Measurements from ENCODE around the gene SAAL1.

SAAL1 gene

DNA sequence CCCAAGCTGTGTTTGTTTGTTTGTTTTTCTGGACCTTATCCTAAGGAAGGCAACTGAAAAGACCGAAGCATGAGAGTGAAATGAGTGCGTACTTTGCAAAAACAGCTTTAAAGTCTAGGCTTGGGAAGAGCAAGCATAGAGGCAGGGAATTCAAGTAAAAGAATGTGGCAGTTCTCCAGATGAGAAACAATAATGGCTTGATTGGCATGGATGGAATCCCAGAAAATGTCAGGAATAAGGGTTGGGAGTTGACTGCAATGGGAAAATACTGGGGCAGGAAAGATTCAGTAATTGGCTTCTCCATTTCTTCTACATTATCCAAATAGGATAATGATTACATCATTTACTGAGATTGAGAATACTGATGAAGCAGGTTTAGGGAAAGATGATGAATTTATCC is 17.5 kb downstream of the SAAL1 start:
- no peak overlapping the region for H3K4me2 ChIP-seq (ENCODE audit: low read depth, low read length, poor library complexity, severe bottlenecking)
- H3K4me3 ChIP-seq (ENCODE audit: insufficient read depth, low read length, poor library complexity, severe bottlenecking) = no peak overlapping the region
- H2AFZ ChIP-seq (ENCODE audit: low read depth, low read length, severe bottlenecking) = no peak overlapping the region
- no peak overlapping the region for H3K9ac ChIP-seq (ENCODE audit: low read length)
- H3K9me2 ChIP-seq (replicated peaks; ENCODE audit: insufficient read depth, low read length) = no peaks in the 10 kb centered on the region
- no peak overlapping the region for H3K27ac ChIP-seq (ENCODE audit: low read depth, low read length)
- no peaks in the 10 kb centered on the region for H3K79me2 ChIP-seq (ENCODE audit: insufficient read depth, low read length)
- peaks cover 3% of the 10 kb centered on the region; the same call in 1 of the 2 replicates for H3F3A ChIP-seq (ENCODE audit: insufficient read depth)
- H3K27me3 ChIP-seq (ENCODE audit: low read length) = no peaks in the 10 kb centered on the region
- peaks cover 68% of the 10 kb centered on the region for H3K36me3 ChIP-seq (ENCODE audit: low read length)
- H4K20me1 ChIP-seq (ENCODE audit: low read depth, low read length) = no peaks in the 10 kb centered on the region
- TF ChIP-seq, protein P1, sequence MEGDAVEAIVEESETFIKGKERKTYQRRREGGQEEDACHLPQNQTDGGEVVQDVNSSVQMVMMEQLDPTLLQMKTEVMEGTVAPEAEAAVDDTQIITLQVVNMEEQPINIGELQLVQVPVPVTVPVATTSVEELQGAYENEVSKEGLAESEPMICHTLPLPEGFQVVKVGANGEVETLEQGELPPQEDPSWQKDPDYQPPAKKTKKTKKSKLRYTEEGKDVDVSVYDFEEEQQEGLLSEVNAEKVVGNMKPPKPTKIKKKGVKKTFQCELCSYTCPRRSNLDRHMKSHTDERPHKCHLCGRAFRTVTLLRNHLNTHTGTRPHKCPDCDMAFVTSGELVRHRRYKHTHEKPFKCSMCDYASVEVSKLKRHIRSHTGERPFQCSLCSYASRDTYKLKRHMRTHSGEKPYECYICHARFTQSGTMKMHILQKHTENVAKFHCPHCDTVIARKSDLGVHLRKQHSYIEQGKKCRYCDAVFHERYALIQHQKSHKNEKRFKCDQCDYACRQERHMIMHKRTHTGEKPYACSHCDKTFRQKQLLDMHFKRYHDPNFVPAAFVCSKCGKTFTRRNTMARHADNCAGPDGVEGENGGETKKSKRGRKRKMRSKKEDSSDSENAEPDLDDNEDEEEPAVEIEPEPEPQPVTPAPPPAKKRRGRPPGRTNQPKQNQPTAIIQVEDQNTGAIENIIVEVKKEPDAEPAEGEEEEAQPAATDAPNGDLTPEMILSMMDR (IDR thresholded peaks at IDR 0.05; ENCODE audit: insufficient read depth, low read length, poor library complexity, severe bottlenecking) = no peak
- no peak for TF ChIP-seq EZH2phosphoT487 (conservative IDR thresholded peaks at IDR 0.05; ENCODE audit: low read length)
- H3K9me3 ChIP-seq (ENCODE audit: insufficient read depth, low read length) = no peaks in the 10 kb centered on the region

DNA sequence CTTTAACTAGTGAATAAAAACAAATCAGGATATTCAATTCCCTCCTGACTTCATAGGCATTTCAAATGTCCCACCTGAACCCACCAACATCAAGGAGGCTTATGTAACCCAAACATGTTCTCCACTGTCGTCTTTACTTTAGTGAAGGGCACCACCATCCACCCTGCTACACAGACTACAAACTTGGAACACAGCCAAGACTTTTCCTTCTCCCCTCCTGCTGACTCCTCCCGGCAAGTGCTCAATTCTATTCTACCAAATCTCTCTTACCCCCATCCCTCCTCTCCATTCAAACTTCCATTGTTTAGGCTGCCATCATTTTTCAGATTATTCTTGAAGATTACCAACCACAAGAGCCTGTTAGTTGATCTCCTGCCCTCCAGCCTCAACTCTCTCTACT is 24.3 kb downstream of the SAAL1 start:
- no peak overlapping the region for H2AFZ ChIP-seq (ENCODE audit: low read depth, low read length, severe bottlenecking)
- no peak overlapping the region for H3K27ac ChIP-seq (ENCODE audit: low read depth, low read length)
- no peaks in the 10 kb centered on the region for H3K9me2 ChIP-seq (replicated peaks; ENCODE audit: insufficient read depth, low read length)
- no peak overlapping the region for H3K4me3 ChIP-seq (ENCODE audit: insufficient read depth, low read length, poor library complexity, severe bottlenecking)
- H3K9me3 ChIP-seq (ENCODE audit: insufficient read depth, low read length) = no peaks in the 10 kb centered on the region
- H3K4me2 ChIP-seq (ENCODE audit: low read depth, low read length, poor library complexity, severe bottlenecking) = no peak overlapping the region
- no peak overlapping the region for H3K9ac ChIP-seq (ENCODE audit: low read length)
- H4K20me1 ChIP-seq (ENCODE audit: low read depth, low read length) = no peaks in the 10 kb centered on the region
- H3K36me3 ChIP-seq (ENCODE audit: low read length) = peaks cover 49% of the 10 kb centered on the region
- no peaks in the 10 kb centered on the region for H3K27me3 ChIP-seq (ENCODE audit: low read length)
- no peak for TF ChIP-seq EZH2phosphoT487 (conservative IDR thresholded peaks at IDR 0.05; ENCODE audit: low read length)
- TF ChIP-seq, protein P1 (IDR thresholded peaks at IDR 0.05; ENCODE audit: insufficient read depth, low read length, poor library complexity, severe bottlenecking) = no peak
- no peaks in the 10 kb centered on the region; the same call in 1 of the 2 replicates for H3F3A ChIP-seq (ENCODE audit: insufficient read depth)
- no peaks in the 10 kb centered on the region for H3K79me2 ChIP-seq (ENCODE audit: insufficient read depth, low read length)

DNA sequence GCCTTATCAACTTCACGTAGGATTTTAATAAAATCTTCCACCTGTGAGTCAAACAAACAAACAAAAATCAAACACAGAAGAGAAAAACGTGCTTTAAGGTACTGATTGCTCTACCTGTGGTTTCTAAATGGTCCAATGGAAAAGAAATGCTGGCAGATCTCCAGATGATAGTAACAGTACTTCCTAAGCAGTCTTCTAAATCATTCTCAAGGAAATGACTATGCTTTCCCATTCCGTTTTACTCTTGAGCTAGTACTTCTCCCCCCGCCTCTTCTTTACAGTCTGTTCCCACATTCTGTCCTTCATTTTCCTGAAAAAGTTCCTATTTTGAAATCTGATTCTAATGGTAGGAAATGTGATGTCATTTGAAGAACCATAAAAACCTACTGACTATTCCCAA is 25.4 kb downstream of the SAAL1 start:
- no peaks in the 10 kb centered on the region for H3K9me2 ChIP-seq (replicated peaks; ENCODE audit: insufficient read depth, low read length)
- peaks cover 44% of the 10 kb centered on the region for H3K36me3 ChIP-seq (ENCODE audit: low read length)
- TF ChIP-seq, protein P1 (IDR thresholded peaks at IDR 0.05; ENCODE audit: insufficient read depth, low read length, poor library complexity, severe bottlenecking) = no peak
- no peak for TF ChIP-seq EZH2phosphoT487 (conservative IDR thresholded peaks at IDR 0.05; ENCODE audit: low read length)
- H4K20me1 ChIP-seq (ENCODE audit: low read depth, low read length) = no peaks in the 10 kb centered on the region
- H3K9me3 ChIP-seq (ENCODE audit: insufficient read depth, low read length) = no peaks in the 10 kb centered on the region
- H3K4me3 ChIP-seq (ENCODE audit: insufficient read depth, low read length, poor library complexity, severe bottlenecking) = no peak overlapping the region
- H3K79me2 ChIP-seq (ENCODE audit: insufficient read depth, low read length) = no peaks in the 10 kb centered on the region
- no peaks in the 10 kb centered on the region for H3K27me3 ChIP-seq (ENCODE audit: low read length)
- H3K4me2 ChIP-seq (ENCODE audit: low read depth, low read length, poor library complexity, severe bottlenecking) = no peak overlapping the region
- no peak overlapping the region for H2AFZ ChIP-seq (ENCODE audit: low read depth, low read length, severe bottlenecking)
- H3K9ac ChIP-seq (ENCODE audit: low read length) = no peak overlapping the region
- H3F3A ChIP-seq (ENCODE audit: insufficient read depth) = no peaks in the 10 kb centered on the region; the same call in 1 of the 2 replicates
- no peak overlapping the region for H3K27ac ChIP-seq (ENCODE audit: low read depth, low read length)

Measured in SU-DHL-6 (cell line).